Activated B cell treated with CpG ODN at 0.5 μM for 24 hours (primary cell): ENCODE results near the gene ZNF550. TPM values are rescaled to one million over a fixed set of nuclear protein-coding genes. Genes with fewer than 3 reads are reported as not detected.

Source experiments
- ATAC-seq: fragments of 200-7000 bp; cut with Tn5 transposase; one replicate; pipeline ENCODE4 v1.10.0; 2021; ENCODE audit warnings: low read depth, mild to moderate bottlenecking, moderate library complexity
- CTCF ChIA-PET: fragments of 350-600 bp; sonication (Branson Sonifier 250); formaldehyde crosslinking; loops from one replicate; lab custom pipeline; 2021; ENCODE audit warnings: antibody characterized with exemption; lab: Charles Lee
- POLR2A ChIA-PET: fragments of 350-600 bp; sonication (Branson Sonifier 250); formaldehyde crosslinking; loops from one replicate; lab custom pipeline; 2021; ENCODE audit warnings: antibody characterized with exemption; lab: Charles Lee
- DNase-seq: peaks from one replicate; pipeline ENCODE4 v3.0.0; 2022
- H3K27ac Mint-ChIP-seq: one replicate; pipeline ENCODE4 v1.8.0; 2020; ENCODE audit warnings: mixed read lengths
- H3K27me3 Mint-ChIP-seq: one replicate; pipeline ENCODE4 v1.8.0; 2021; ENCODE audit warnings: mixed read lengths
- H3K36me3 Mint-ChIP-seq: one replicate; pipeline ENCODE4 v1.8.0; 2021; ENCODE audit warnings: low read depth, mixed read lengths
- H3K4me1 Mint-ChIP-seq: one replicate; pipeline ENCODE4 v1.8.0; 2021; ENCODE audit warnings: mixed read lengths
- H3K4me3 Mint-ChIP-seq: one replicate; pipeline ENCODE4 v1.8.0; 2020; ENCODE audit warnings: mild to moderate bottlenecking, mixed read lengths
- H3K9me3 Mint-ChIP-seq: one replicate; pipeline ENCODE4 v1.8.0; 2020; ENCODE audit warnings: mixed read lengths
- CTCF ChIP-seq: fragments of 200-600 bp; IDR thresholded peaks from one replicate; pipeline ENCODE4 v1.8.0; 2022; ENCODE audit warnings: antibody characterized with exemption, mild to moderate bottlenecking
- intact Hi-C: fragments of 100-400 bp; cut with micrococcal nuclease; formaldehyde crosslinking; loops from one replicate; pipeline ENCODE4 v1.15.1; 2024
- total RNA-seq: library from RNA; stranded (reverse); gene quantifications from 2 replicates; pipeline ENCODE4 v1.2.3, GENCODE V29; 2022

Gene ZNF550
- 16.8 and 18.7 TPM in 2 replicates for total RNA-seq

DNA sequence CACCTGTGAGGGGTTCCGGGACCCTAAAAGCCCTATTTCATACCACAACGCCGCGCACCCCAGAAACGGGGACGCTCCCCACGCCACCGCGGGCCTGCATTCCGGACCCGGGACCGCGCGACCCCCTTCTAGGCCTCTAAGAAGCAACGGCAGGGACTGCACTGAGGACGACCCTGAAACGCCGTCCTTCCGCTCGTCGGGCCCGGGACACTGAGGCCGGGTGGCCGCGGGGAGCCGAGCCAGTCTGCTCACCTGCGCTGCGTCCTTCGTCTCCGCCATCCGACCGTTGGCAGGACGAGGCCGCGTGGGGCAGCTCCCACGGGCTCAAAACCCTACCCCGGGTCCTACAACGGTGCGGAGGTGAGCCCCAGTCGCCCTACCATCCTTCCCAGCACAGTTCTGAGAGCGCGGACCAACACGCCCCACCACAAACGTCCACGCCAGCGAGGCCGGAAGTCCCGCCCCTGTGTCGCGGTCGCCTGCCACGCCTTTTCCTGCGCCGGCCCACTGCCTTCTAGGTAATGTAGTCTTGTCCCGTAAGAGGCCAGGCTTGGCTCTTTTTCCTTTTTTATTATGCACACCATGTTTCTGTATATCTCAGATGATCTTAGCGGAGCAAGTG, at the start of gene ZNF550:
Gene ZNF550 (minus strand): TSS at position 460 of the 622 bp plus-strand sequence. CDS start 181 bp downstream, at position 279.
- intact Hi-C loops, result loop anchor here (1.0 kb wide), 6 partner anchors 20 to 279 kb away; partner anchors contain the start of genes ZNF419, ZNF460, ZNF530 and ZNF549
- ChIA-PET POLR2A (interaction anchor here (0.6 to 1.5 kb wide), 3 partner anchors 25 to 888 kb away, joined by 3 read pairs; partner anchors contain the start of genes ZIK1, ZNF772 and ZNF835), CTCF (no interaction called here)
- ATAC-seq (peak; percentile 98), DNase-seq (peak; percentile 83)
- TF ChIP-seq CTCF, result no peak
- Mint-ChIP-seq H3K4me3 (peak within 1 kb of the TSS; percentile 92), H3K4me1 (peaks cover 33% of the 10 kb centered on the region), H3K27me3 (no peaks in the 10 kb centered on the region), H3K27ac (peak within 1 kb of the TSS; percentile 69), H3K9me3 (peaks cover 16% of the 10 kb centered on the region), H3K36me3 (peaks cover 33% of the 10 kb centered on the region)

DNA sequence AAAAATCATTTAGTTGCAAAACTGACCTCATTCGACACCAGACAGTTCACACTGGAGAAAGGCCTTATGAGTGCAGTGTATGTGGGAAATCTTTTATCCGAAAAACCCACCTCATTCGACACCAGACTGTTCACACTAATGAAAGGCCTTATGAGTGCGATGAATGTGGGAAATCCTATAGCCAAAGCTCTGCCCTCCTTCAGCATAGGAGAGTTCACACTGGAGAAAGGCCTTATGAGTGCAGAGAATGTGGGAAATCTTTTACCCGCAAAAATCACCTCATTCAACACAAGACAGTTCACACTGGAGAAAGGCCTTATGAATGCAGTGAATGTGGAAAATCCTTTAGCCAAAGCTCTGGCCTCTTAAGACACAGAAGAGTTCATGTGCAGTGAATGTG, 47.3 kb upstream of the ZNF550 start:
- Mint-ChIP-seq H3K4me1 (no peaks in the 10 kb centered on the region), H3K36me3 (peaks cover 51% of the 10 kb centered on the region), H3K9me3 (peaks cover 23% of the 10 kb centered on the region), H3K4me3 (no peak overlapping the region), H3K27ac (no peak overlapping the region), H3K27me3 (no peaks in the 10 kb centered on the region)
- POLR2A ChIA-PET, result no interaction called here
- ATAC-seq (no peak), DNase-seq (no peak)
- TF ChIP-seq CTCF, result no peak
- CTCF ChIA-PET, result no interaction called here
- intact Hi-C loops, result no loop called here

DNA sequence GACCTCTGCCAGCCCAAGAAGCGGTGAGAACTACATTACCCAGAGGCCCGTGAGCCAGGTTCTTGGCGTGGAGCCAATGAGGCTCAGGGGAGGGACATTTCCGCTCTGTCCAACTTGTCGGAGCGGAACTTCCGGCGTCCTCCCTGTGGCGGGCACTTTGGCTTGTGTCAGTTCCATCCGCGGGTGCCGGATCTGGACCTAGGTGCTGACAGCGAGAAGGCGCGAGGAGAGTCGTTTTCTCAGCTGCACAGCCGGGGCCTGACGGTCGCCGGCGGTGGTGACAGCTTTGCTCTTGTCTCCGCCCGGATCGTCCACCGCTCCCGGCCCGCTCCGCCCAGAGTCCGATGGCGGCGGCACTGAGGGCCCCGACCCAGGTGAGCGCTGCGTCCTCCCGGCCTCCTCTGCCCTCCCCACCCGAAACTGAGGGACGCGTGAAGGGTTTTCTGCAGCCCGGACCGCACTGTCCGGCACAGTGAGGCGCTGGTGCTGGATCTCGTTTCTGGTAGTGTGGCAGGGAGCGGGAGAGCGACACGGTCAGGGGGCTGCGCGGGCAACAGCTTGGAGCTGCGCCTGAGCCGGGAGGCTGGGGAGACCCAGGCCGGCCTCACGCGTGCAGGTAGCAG, 40.2 kb upstream of the ZNF550 start, which contains the start of gene ZNF530:
Gene ZNF530 (plus strand): TSS at position 125 of the 623 bp plus-strand sequence. CDS start 4,461 bp downstream, outside the sequence.
- TF ChIP-seq CTCF, result no peak
- peaks cover 25% of the 10 kb centered on the region for H3K36me3 Mint-ChIP-seq
- POLR2A ChIA-PET, result interaction anchor here (0.7 to 1.1 kb wide), 2 partner anchors 12 to 14 kb away, joined by 3 read pairs; partner anchors contain the start of gene ZNF134
- H3K27ac Mint-ChIP-seq, result peak within 1 kb of the TSS; percentile 84
- ATAC-seq (peak; percentile 98), DNase-seq (peak; percentile 77)
- H3K9me3 Mint-ChIP-seq, result peaks cover 26% of the 10 kb centered on the region
- CTCF ChIA-PET, result no interaction called here
- H3K4me1 Mint-ChIP-seq, result peaks cover 19% of the 10 kb centered on the region
- peaks cover 4% of the 10 kb centered on the region for H3K27me3 Mint-ChIP-seq
- intact Hi-C loops, result loop anchor here (1.0 kb wide), 5 partner anchors 14 to 41 kb away; partner anchors contain the start of genes ZIK1, ZNF134, ZNF211 and ZNF550
- H3K4me3 Mint-ChIP-seq, result peak within 1 kb of the TSS; percentile 90

DNA sequence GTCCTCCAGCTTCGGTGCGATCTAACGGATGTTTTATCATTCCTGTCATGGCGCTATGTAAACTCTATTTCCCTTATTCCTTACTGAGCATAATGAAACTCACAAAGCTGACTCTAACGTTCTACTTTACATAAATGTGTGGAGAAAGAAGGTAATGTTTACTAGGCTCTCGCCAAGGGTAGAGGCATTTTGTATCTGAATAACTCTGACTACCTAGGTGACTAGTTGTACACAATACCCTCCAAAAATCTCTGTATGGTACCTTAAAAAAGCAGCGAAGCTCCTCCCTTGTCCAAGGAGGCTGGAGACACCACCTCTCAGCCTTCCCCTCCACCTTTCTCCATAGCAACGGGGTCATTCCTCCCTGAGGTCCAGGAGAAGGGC, 39.7 kb upstream of the ZNF550 start:
- peak; percentile 25 for ATAC-seq
- H3K4me1 Mint-ChIP-seq, result peaks cover 19% of the 10 kb centered on the region
- ChIA-PET POLR2A (interaction anchor here (0.7 to 1.1 kb wide), 2 partner anchors 13 to 14 kb away, joined by 3 read pairs; partner anchors contain the start of gene ZNF134), CTCF (no interaction called here)
- H3K27me3 Mint-ChIP-seq, result peaks cover 4% of the 10 kb centered on the region
- peak overlapping the region; percentile 84 for H3K27ac Mint-ChIP-seq
- no peak for DNase-seq
- H3K36me3 Mint-ChIP-seq, result peaks cover 20% of the 10 kb centered on the region
- TF ChIP-seq CTCF, result no peak
- intact Hi-C loops, result loop anchor here (1.0 kb wide), 5 partner anchors 15 to 40 kb away; partner anchors contain the start of genes ZIK1, ZNF134, ZNF211 and ZNF550
- H3K4me3 Mint-ChIP-seq, result peak overlapping the region; percentile 90
- peaks cover 24% of the 10 kb centered on the region for H3K9me3 Mint-ChIP-seq

DNA sequence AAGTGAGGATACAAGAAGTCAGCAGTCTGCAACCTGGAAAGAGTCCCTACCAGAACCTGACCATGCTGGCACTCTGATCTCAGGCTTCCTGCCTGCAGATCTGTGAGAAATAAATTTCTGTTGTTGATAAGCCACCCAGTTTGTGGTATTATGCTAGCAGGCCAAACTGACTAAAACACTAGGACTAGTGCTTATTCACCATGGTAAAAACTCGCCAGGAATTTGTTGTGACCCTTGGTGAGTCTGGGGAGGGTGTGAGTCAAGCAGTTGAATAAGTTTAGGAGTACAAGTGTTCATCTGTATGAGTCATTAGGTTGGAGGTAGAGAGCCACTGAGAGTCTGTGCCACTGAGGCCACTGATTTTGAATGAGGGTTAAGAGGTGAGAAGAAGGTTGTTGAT, 27.9 kb upstream of the ZNF550 start:
- ATAC-seq (no peak), DNase-seq (no peak)
- H3K4me1 Mint-ChIP-seq, result peaks cover 23% of the 10 kb centered on the region
- ChIA-PET CTCF (no interaction called here), POLR2A (no interaction called here)
- peaks cover 74% of the 10 kb centered on the region for H3K36me3 Mint-ChIP-seq
- TF ChIP-seq CTCF, result no peak
- no peaks in the 10 kb centered on the region for H3K27me3 Mint-ChIP-seq
- intact Hi-C loops, result no loop called here
- H3K9me3 Mint-ChIP-seq, result peaks cover 45% of the 10 kb centered on the region
- no peak overlapping the region for H3K27ac Mint-ChIP-seq
- no peak overlapping the region for H3K4me3 Mint-ChIP-seq
